BLaER1 (cell line): ENCODE measurements around the gene DAGLA.
A peak's percentile ranks its signal among the peaks of the same experiment; 100 is the strongest.

ENCODE experiments used
- H3K27ac ChIP-seq: shearing (Covaris generic); formaldehyde crosslinking; 2 replicates; pipeline ENCODE4 v1.8.1; 2022
- H3K27me3 ChIP-seq: shearing (Covaris generic); formaldehyde crosslinking; 2 replicates; pipeline ENCODE4 v1.8.1; 2022
- H3K36me3 ChIP-seq: shearing (Covaris generic); formaldehyde crosslinking; 2 replicates; pipeline ENCODE4 v1.8.1; 2022
- H3K4me1 ChIP-seq: shearing (Covaris generic); formaldehyde crosslinking; 2 replicates; pipeline ENCODE4 v1.8.1; 2022
- H3K4me2 ChIP-seq: shearing (Covaris generic); formaldehyde crosslinking; 2 replicates; pipeline ENCODE4 v1.8.1; 2022
- H3K4me3 ChIP-seq: shearing (Covaris generic); formaldehyde crosslinking; 2 replicates; pipeline ENCODE4 v1.8.1; 2022
- H3K9ac ChIP-seq: shearing (Covaris generic); formaldehyde crosslinking; 2 replicates; pipeline ENCODE4 v1.8.1; 2022
- H3K9me3 ChIP-seq: shearing (Covaris generic); formaldehyde crosslinking; 2 replicates; pipeline ENCODE4 v1.8.1; 2022
- H4K20me1 ChIP-seq: shearing (Covaris generic); formaldehyde crosslinking; 2 replicates; pipeline ENCODE4 v1.8.1; 2022
- Cebpa-rat ChIP-seq: shearing (Covaris generic); IDR thresholded peaks from 2 replicates; pipeline ENCODE4 v1.8.1; 2022

DAGLA gene

GRCh38 chr11:61706452-61707400, 26.5 kb downstream of the DAGLA start:
- Histone ChIP-seq H4K20me1 (no peaks in the 10 kb centered on the region), H3K27me3 (no peaks in the 10 kb centered on the region), H3K9me3 (no peaks in the 10 kb centered on the region), H3K36me3 (no peaks in the 10 kb centered on the region), H3K4me2 (peak overlapping the region; percentile 14), H3K4me1 (peaks cover 89% of the 10 kb centered on the region), H3K9ac (no peak overlapping the region), H3K27ac (peak overlapping the region; percentile 5; the same call in 1 of the 2 replicates), H3K4me3 (no peak overlapping the region)
- TF ChIP-seq Cebpa-rat, result no peak

DNA sequence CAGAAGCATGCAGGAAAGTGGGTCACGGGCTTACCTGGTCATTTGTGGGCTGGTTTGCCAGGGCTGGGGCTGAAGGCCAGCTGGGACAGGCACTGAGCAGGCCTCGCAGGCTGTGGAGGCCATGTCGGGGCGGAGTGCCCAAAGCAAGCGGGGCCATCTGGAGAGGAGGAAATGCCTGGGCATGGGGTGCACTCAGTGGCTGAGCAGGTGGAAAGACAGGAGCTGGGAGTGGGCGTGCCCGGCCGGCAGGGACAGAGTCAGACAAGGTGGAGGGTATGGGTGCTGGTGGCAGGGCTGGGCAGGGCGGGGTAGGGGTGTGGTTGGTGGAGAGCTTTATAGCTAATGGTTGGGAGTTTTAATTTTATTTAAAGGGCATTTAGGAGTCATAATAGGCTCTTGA, 27.4 kb downstream of the DAGLA start:
- H3K36me3 ChIP-seq, result no peaks in the 10 kb centered on the region
- H3K27ac ChIP-seq, result no peak overlapping the region
- H3K9me3 ChIP-seq, result no peaks in the 10 kb centered on the region
- no peak overlapping the region for H3K4me3 ChIP-seq
- H3K4me2 ChIP-seq, result peak overlapping the region; percentile 11; the same call in 1 of the 2 replicates
- H4K20me1 ChIP-seq, result no peaks in the 10 kb centered on the region
- TF ChIP-seq Cebpa-rat, result no peak
- H3K9ac ChIP-seq, result no peak overlapping the region
- H3K27me3 ChIP-seq, result no peaks in the 10 kb centered on the region
- H3K4me1 ChIP-seq, result peaks cover 89% of the 10 kb centered on the region

DNA sequence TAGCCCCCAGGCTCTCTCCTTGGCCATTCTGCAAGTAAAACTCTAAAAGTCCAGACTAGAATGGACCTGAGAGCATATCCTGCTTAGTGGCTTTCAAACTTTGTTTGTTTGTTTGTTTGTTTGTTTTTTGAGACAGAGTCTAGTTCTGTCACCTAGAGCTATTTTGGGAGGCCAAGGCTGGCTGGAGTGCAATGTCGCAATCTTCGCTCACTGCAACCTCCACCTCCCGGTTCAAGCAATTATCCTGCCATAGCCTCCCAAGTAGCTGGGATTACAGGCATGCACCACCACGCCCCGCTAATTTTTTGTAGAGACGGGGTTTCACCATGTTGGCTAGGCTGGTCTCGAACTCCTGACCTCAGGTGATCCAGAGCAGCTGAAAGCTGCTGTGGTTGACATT, 28.9 kb downstream of the DAGLA start:
- Histone ChIP-seq H3K27me3 (no peaks in the 10 kb centered on the region), H3K4me1 (peaks cover 88% of the 10 kb centered on the region), H4K20me1 (no peaks in the 10 kb centered on the region), H3K4me3 (0 out of 2 replicates have a peak overlapping the region, but pooled peaks have one; percentile 19), H3K9ac (no peak overlapping the region), H3K27ac (peak overlapping the region; percentile 31; the same call in 1 of the 2 replicates), H3K4me2 (peak overlapping the region; percentile 84), H3K9me3 (no peaks in the 10 kb centered on the region), H3K36me3 (no peaks in the 10 kb centered on the region)
- peak; percentile 77; the same call in 1 of the 2 replicates for TF ChIP-seq Cebpa-rat

DNA sequence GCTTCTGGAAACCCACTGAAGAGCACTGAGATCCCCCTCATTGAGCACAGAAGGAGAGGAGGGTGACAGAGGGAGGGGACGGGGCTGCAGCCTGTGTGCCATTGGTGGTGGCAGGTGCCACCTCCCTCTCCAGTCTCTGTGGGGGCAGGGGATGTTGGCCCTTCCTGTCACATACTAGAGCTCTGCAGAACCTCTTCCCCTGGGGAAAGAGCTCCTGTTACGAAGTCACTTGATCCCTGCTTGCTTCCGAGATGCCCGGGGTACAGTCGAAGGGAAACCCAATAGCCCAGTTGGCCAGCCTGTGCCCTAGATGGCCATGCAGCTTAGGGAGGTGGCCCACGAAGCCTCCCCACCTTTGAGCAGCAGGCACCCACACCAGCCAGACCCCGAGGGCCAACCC, 29.4 kb downstream of the DAGLA start:
- no peak for TF ChIP-seq Cebpa-rat
- no peaks in the 10 kb centered on the region for H3K36me3 ChIP-seq
- peak overlapping the region; percentile 46; the same call in 1 of the 2 replicates for H3K9ac ChIP-seq
- H3K27ac ChIP-seq, result peak overlapping the region; percentile 31
- no peaks in the 10 kb centered on the region for H4K20me1 ChIP-seq
- H3K9me3 ChIP-seq, result no peaks in the 10 kb centered on the region
- H3K4me1 ChIP-seq, result peaks cover 88% of the 10 kb centered on the region
- H3K4me2 ChIP-seq, result peak overlapping the region; percentile 84
- H3K27me3 ChIP-seq, result no peaks in the 10 kb centered on the region
- H3K4me3 ChIP-seq, result 0 out of 2 replicates have a peak overlapping the region, but pooled peaks have one; percentile 19

DNA sequence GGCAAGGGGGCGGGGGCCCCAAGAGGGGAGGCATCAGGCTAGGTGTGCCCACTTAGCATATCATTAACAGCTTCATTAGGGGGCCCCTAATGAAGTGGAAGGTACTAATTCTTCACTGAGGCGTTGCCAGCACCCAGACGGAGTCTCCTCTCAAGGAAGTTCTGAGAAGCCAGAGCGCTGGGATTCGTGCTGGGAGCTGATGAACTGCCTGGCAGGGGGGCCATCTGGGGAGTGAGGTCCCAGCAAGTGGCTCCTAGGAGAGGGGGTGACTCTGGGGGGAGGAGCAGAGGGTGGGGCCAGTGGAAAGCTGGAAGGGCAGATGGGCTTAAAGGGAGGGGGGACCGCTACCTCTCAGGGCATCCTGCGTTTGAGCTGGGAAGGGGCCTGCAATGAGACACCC, 29.8 kb downstream of the DAGLA start:
- peaks cover 88% of the 10 kb centered on the region for H3K4me1 ChIP-seq
- H3K27ac ChIP-seq, result peak overlapping the region; percentile 31
- H3K36me3 ChIP-seq, result no peaks in the 10 kb centered on the region
- H4K20me1 ChIP-seq, result no peaks in the 10 kb centered on the region
- TF ChIP-seq Cebpa-rat, result no peak
- peak overlapping the region; percentile 46; the same call in 1 of the 2 replicates for H3K9ac ChIP-seq
- 0 out of 2 replicates have a peak overlapping the region, but pooled peaks have one; percentile 19 for H3K4me3 ChIP-seq
- peak overlapping the region; percentile 84 for H3K4me2 ChIP-seq
- no peaks in the 10 kb centered on the region for H3K27me3 ChIP-seq
- no peaks in the 10 kb centered on the region for H3K9me3 ChIP-seq

DNA sequence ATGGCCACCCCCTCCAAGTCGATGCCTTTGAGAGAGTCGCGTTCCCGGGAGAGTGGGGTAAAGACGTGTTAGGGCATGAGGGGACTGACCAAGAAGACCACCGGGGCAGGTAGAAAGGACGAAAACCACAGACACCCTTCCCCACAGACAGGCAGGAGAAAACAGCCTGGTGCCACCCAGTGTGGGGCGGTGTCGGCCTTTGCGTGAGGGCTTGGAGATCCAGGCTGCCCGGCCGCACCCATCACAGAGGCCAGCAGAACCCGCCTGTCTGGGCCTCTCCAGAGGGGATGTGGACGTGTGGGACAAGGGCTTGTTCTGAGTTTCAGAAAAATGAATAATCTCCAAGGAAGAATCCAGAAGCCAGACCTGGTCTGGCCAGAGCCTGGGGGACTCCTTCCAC, 30.8 kb downstream of the DAGLA start:
- Histone ChIP-seq H3K4me3 (no peak overlapping the region), H3K9ac (no peak overlapping the region; the same call in 1 of the 2 replicates), H3K4me2 (peak overlapping the region; percentile 84), H4K20me1 (no peaks in the 10 kb centered on the region), H3K36me3 (no peaks in the 10 kb centered on the region), H3K27me3 (no peaks in the 10 kb centered on the region), H3K9me3 (no peaks in the 10 kb centered on the region), H3K4me1 (peaks cover 90% of the 10 kb centered on the region), H3K27ac (peak overlapping the region; percentile 50; the same call in 1 of the 2 replicates)
- no peak for TF ChIP-seq Cebpa-rat

DNA sequence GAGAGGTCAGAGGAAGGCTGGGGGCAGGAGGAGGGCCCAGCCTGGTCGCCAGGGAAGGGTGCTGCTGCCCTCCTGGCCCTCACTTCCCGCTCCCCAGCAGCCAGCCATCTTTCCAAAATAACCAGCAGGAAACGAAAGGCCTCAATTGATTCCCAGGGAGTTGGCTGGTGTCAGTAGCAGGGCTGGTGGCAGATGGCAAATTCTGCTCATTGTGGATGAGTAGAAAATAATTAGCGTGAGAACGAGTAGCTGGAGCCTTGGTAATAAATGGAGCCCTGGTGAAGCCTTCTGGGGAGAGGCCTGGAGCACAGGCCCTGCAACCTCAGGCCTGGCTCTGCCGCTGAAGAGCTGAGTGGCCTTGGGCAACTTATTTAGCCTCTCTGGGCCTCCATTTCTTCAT, 31.3 kb downstream of the DAGLA start:
- Histone ChIP-seq H3K27ac (peak overlapping the region; percentile 50; the same call in 1 of the 2 replicates), H4K20me1 (no peaks in the 10 kb centered on the region), H3K4me2 (peak overlapping the region; percentile 84), H3K4me3 (no peak overlapping the region), H3K9me3 (no peaks in the 10 kb centered on the region), H3K9ac (no peak overlapping the region; the same call in 1 of the 2 replicates), H3K4me1 (peaks cover 90% of the 10 kb centered on the region), H3K36me3 (no peaks in the 10 kb centered on the region), H3K27me3 (no peaks in the 10 kb centered on the region)
- no peak for TF ChIP-seq Cebpa-rat

GRCh38 chr11:61712314-61712713, 32.1 kb downstream of the DAGLA start:
- Histone ChIP-seq H3K4me3 (no peak overlapping the region), H3K27ac (no peak overlapping the region), H3K36me3 (no peaks in the 10 kb centered on the region), H3K27me3 (no peaks in the 10 kb centered on the region), H3K4me1 (peaks cover 90% of the 10 kb centered on the region), H4K20me1 (no peaks in the 10 kb centered on the region), H3K4me2 (no peak overlapping the region), H3K9me3 (no peaks in the 10 kb centered on the region), H3K9ac (no peak overlapping the region)
- TF ChIP-seq Cebpa-rat, result no peak

- no peaks in the 10 kb centered on the region for H3K9me3 ChIP-seq
- no peaks in the 10 kb centered on the region for H3K27me3 ChIP-seq
- no peak overlapping the region for H3K27ac ChIP-seq
- H3K4me3 ChIP-seq, result no peak overlapping the region
- peaks cover 92% of the 10 kb centered on the region for H3K4me1 ChIP-seq
- no peaks in the 10 kb centered on the region for H4K20me1 ChIP-seq
- no peak for TF ChIP-seq Cebpa-rat
- no peaks in the 10 kb centered on the region for H3K36me3 ChIP-seq
- H3K9ac ChIP-seq, result no peak overlapping the region
- H3K4me2 ChIP-seq, result 0 out of 2 replicates have a peak overlapping the region, but pooled peaks have one; percentile 37
Observed at GRCh38 chr11:61712846-61713245, 32.7 kb downstream of the DAGLA start.

DNA sequence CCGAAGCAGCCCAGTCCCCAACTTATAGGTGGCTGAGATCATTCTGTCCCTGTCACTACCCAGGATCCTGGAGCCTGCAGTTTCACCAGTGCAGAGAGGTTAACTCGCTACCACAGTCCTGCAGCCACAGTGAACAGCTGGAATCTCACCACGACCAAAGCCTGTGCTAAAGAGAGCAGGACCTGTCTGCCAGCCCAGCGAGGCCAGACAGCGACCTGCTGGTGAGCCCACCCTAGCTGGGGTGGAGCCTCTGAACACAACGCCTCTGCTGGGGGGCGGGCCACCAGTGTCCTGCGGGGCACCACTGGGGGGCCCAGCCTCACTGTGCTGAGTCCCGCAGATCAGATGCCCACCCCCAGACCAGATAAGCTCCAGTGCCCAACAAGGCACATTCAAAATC, 33.3 kb downstream of the DAGLA start:
- H3K4me3 ChIP-seq, result no peak overlapping the region
- peaks cover 98% of the 10 kb centered on the region for H3K4me1 ChIP-seq
- peak overlapping the region; percentile 37 for H3K4me2 ChIP-seq
- no peaks in the 10 kb centered on the region for H3K27me3 ChIP-seq
- H3K9me3 ChIP-seq, result no peaks in the 10 kb centered on the region
- no peak for TF ChIP-seq Cebpa-rat
- no peak overlapping the region for H3K9ac ChIP-seq
- H3K36me3 ChIP-seq, result no peaks in the 10 kb centered on the region
- H3K27ac ChIP-seq, result peak overlapping the region; percentile 14; the same call in 1 of the 2 replicates
- no peaks in the 10 kb centered on the region for H4K20me1 ChIP-seq
